ENCODE measurements around the gene GNAQ. TPM values are rescaled to one million over a fixed set of nuclear protein-coding genes. Genes with fewer than 3 reads are reported as not detected.

GNAQ gene
- polyA plus RNA-seq, 1 of the 3 experiments (the other 2 are of a cell fraction), result 20.9 TPM

GRCh38 chr9:77876590-77876989, 155.0 kb downstream of the GNAQ start:
- no peak for DNase-seq
- Histone ChIP-seq H3K36me3 (replicated peaks in 1 of 2; ENCODE audit: control insufficient read depth in 1 of 2, insufficient read depth in 2 of 2, low read length in 1 of 2) (no peaks in the 10 kb centered on the region), H3K27ac (ENCODE audit: low read depth in 2 of 2, low read length in 1 of 2) (peak overlapping the region; percentile 47 to 88; a peak in 3 of 4 replicates), H3K9ac (no peak overlapping the region), H3K4me3 (ENCODE audit: low read depth in 2 of 2, low read length in 1 of 2) (no peak overlapping the region), H3K4me2 (peak overlapping the region; percentile 66; the same call in 1 of the 2 replicates), H4K20me1 (ENCODE audit: insufficient read depth) (no peaks in the 10 kb centered on the region; the same call in 1 of the 2 replicates), H3K4me1 (ENCODE audit: control insufficient read depth in 1 of 2, insufficient read depth in 2 of 2, low read depth in 1 of 2, low read length in 1 of 2) (peaks cover 15 to 37% of the 10 kb centered on the region in 2 experiments), H3F3A (replicated peaks; ENCODE audit: insufficient read depth) (peaks cover 19% of the 10 kb centered on the region), H3K79me2 (ENCODE audit: insufficient read depth) (peaks cover 61% of the 10 kb centered on the region), H2AFZ (ENCODE audit: low read depth) (no peak overlapping the region), H3K9me2 (no peaks in the 10 kb centered on the region), H3K9me3 (no peaks in the 10 kb centered on the region), H3K27me3 (ENCODE audit: insufficient read depth) (no peaks in the 10 kb centered on the region)
- TF ChIP-seq EP300 (IDR thresholded peaks at IDR 0.05; ENCODE audit: borderline replicate concordance in 1 of 2, low read depth in 1 of 2, low read length in 1 of 2), result no peak
- TF ChIP-seq CTCF (IDR thresholded peaks at IDR 0.05), result no peak
- no peak for TF ChIP-seq ELF1 (IDR thresholded peaks at IDR 0.05)
- TF ChIP-seq MXI1 (IDR thresholded peaks at IDR 0.05; ENCODE audit: low read depth, low read length), result no peak
- no peak for TF ChIP-seq EZH2phosphoT487 (IDR thresholded peaks at IDR 0.05; ENCODE audit: borderline replicate concordance, low read depth)
- TF ChIP-seq FOSL2 (IDR thresholded peaks at IDR 0.05; ENCODE audit: borderline replicate concordance, low read depth), result no peak
- no peak for TF ChIP-seq TEAD4 (IDR thresholded peaks at IDR 0.05; ENCODE audit: borderline replicate concordance, insufficient read depth)
- no peak for TF ChIP-seq MEF2A (IDR thresholded peaks at IDR 0.05; ENCODE audit: borderline replicate concordance, low read depth)
- no peak for TF ChIP-seq SIN3A (IDR thresholded peaks at IDR 0.05; ENCODE audit: borderline replicate concordance, low read depth, low read length)
- TF ChIP-seq FOXJ3 (CRISPR knock-in tag; IDR thresholded peaks at IDR 0.05), result no peak
- TF ChIP-seq MAX (IDR thresholded peaks at IDR 0.05; ENCODE audit: low read depth), result no peak
- TF ChIP-seq TCF12 (IDR thresholded peaks at IDR 0.05), result no peak
- TF ChIP-seq NFIC (IDR thresholded peaks at IDR 0.05; ENCODE audit: borderline replicate concordance), result no peak
- TF ChIP-seq, protein P1, sequence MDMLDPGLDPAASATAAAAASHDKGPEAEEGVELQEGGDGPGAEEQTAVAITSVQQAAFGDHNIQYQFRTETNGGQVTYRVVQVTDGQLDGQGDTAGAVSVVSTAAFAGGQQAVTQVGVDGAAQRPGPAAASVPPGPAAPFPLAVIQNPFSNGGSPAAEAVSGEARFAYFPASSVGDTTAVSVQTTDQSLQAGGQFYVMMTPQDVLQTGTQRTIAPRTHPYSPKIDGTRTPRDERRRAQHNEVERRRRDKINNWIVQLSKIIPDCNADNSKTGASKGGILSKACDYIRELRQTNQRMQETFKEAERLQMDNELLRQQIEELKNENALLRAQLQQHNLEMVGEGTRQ (IDR thresholded peaks at IDR 0.05; ENCODE audit: borderline replicate concordance, low read depth, low read length), result no peak
- no peak for TF ChIP-seq YY1 (IDR thresholded peaks at IDR 0.05; ENCODE audit: low read depth)
- TF ChIP-seq RCOR1 (IDR thresholded peaks at IDR 0.05; ENCODE audit: low read length), result no peak
- no peak for TF ChIP-seq GABPA (IDR thresholded peaks at IDR 0.05; ENCODE audit: low read depth)
- no peak for TF ChIP-seq REST (IDR thresholded peaks at IDR 0.05; ENCODE audit: low read depth, low read length)
- TF ChIP-seq USF1 (IDR thresholded peaks at IDR 0.05; ENCODE audit: borderline replicate concordance, low read depth), result no peak
- no peak for TF ChIP-seq POLR2AphosphoS5 (IDR thresholded peaks at IDR 0.05; ENCODE audit: low read depth, low read length)
- ChIA-PET CTCF (interaction anchor here (1.2 to 1.6 kb wide), 3 partner anchors 8 to 26 kb away, joined by 3 to 4 read pairs (median 3); no protein-coding TSS in a partner anchor), POLR2A (no interaction called here)
- 79% methylated on average over 3 of the region's 3 CpGs for WGBS (ENCODE audit: low lambda C conversion rate)

All from SK-N-SH (cell line).